ES-I3 (cell line): Measurements from ENCODE around the gene CAMTA1.

Experiments used
- H3K36me3 ChIP-seq: 2 replicates; pipeline ENCODE4 v1.6.1; 2013; ENCODE audit warnings: mild to moderate bottlenecking, low read length, control low read depth, moderate library complexity; ENCODE audit not compliant: insufficient read depth
- H3K4me1 ChIP-seq: 2 replicates; pipeline ENCODE4 v1.6.1; 2013; ENCODE audit warnings: mild to moderate bottlenecking, control low read depth, low read length; ENCODE audit not compliant: insufficient read depth
- H3K9ac ChIP-seq: 2 replicates; pipeline ENCODE4 v1.6.1; 2013; ENCODE audit warnings: low read depth, mild to moderate bottlenecking, low read length, moderate library complexity
- H3K9me3 ChIP-seq: 2 replicates; pipeline ENCODE4 v1.6.1; 2013; ENCODE audit warnings: mild to moderate bottlenecking, low read length, moderate library complexity; ENCODE audit not compliant: control insufficient read depth, insufficient read depth

The CAMTA1 gene

GRCh38 chr1:7198664-7199063, 413.4 kb downstream of the CAMTA1 start:
- Histone ChIP-seq H3K9ac (peak overlapping the region; percentile 17; the same call in 1 of the 2 replicates), H3K9me3 (no peaks in the 10 kb centered on the region), H3K4me1 (peaks cover 3% of the 10 kb centered on the region; the same call in 1 of the 2 replicates), H3K36me3 (no peaks in the 10 kb centered on the region)

- H3K9ac ChIP-seq: peak overlapping the region; percentile 17; the same call in 1 of the 2 replicates
- H3K36me3 ChIP-seq: no peaks in the 10 kb centered on the region
- H3K9me3 ChIP-seq: no peaks in the 10 kb centered on the region
These were observed 414.0 kb downstream of the CAMTA1 start for GRCh38 chr1:7199077-7199779.

GRCh38 chr1:7207875-7208646, 422.8 kb downstream of the CAMTA1 start:
- Histone ChIP-seq H3K4me1 (peaks cover 3% of the 10 kb centered on the region; the same call in 1 of the 2 replicates), H3K9me3 (no peaks in the 10 kb centered on the region)

More at GRCh38 chr1:7199077-7199779, 414.0 kb downstream of the CAMTA1 start:
- peaks cover 3% of the 10 kb centered on the region; the same call in 1 of the 2 replicates for H3K4me1 ChIP-seq

DNA sequence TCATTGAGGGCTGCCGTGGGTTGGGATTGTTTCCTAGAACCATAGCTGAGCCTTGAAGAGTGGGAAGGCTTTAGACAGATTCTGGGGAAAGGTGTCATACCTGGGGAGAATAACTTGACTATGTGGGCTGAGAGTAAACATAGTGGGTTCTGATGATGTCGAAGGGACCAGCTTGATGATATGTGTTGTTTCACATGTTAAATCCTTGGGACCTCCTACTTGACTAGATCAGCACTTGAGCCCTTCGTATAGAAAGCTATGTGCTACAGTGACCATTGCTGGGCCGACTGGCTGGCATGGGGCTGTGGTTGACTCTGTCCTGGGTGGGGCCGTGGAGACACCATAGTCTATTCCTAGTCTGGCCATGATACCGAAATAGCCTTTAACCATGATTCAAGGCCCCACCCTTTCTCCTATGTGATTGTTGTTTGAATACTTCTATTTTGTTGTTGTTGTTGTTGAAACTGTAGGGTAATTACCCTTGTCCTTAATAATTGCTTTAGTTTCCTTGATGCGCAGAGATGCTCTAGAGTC, 423.5 kb downstream of the CAMTA1 start:
- H3K9ac ChIP-seq: no peak overlapping the region
- no peaks in the 10 kb centered on the region for H3K36me3 ChIP-seq
- no peaks in the 10 kb centered on the region for H3K9me3 ChIP-seq
- peaks cover 3% of the 10 kb centered on the region; the same call in 1 of the 2 replicates for H3K4me1 ChIP-seq

More at GRCh38 chr1:7207875-7208646, 422.8 kb downstream of the CAMTA1 start:
- no peaks in the 10 kb centered on the region for H3K36me3 ChIP-seq
- no peak overlapping the region for H3K9ac ChIP-seq

GRCh38 chr1:7209336-7209735, 424.1 kb downstream of the CAMTA1 start:
- Histone ChIP-seq H3K36me3 (no peaks in the 10 kb centered on the region), H3K9me3 (no peaks in the 10 kb centered on the region), H3K4me1 (peaks cover 3% of the 10 kb centered on the region; the same call in 1 of the 2 replicates), H3K9ac (no peak overlapping the region)

GRCh38 chr1:7218210-7218832, 433.1 kb downstream of the CAMTA1 start:
- H3K9ac ChIP-seq: no peak overlapping the region
- H3K9me3 ChIP-seq: no peaks in the 10 kb centered on the region

GRCh38 chr1:7219031-7219430, 433.8 kb downstream of the CAMTA1 start:
- Histone ChIP-seq H3K9ac (no peak overlapping the region), H3K4me1 (no peaks in the 10 kb centered on the region), H3K9me3 (no peaks in the 10 kb centered on the region), H3K36me3 (no peaks in the 10 kb centered on the region)

More at GRCh38 chr1:7218210-7218832, 433.1 kb downstream of the CAMTA1 start:
- no peaks in the 10 kb centered on the region for H3K36me3 ChIP-seq
- H3K4me1 ChIP-seq: no peaks in the 10 kb centered on the region

DNA sequence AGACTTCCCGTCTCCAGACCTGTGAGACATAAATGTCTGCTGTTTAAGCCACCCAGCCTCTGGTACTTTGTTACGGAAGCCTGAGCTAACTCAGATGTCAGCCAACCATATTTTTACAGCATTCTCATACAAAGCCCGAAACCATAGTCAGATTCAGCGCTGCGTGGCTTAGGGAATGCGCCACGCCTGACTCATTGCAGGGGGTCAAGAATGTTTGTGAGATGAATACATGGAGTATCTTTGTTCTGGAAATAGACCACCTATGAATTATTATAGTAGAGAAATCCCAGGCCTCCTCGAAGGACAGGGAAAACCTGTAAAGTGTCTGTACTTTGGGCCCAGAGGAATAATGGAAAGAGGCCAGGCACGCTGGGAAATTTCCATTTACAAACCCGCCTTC, 434.8 kb downstream of the CAMTA1 start:
- Histone ChIP-seq H3K36me3 (no peaks in the 10 kb centered on the region), H3K4me1 (no peaks in the 10 kb centered on the region), H3K9me3 (no peaks in the 10 kb centered on the region), H3K9ac (no peak overlapping the region)

DNA sequence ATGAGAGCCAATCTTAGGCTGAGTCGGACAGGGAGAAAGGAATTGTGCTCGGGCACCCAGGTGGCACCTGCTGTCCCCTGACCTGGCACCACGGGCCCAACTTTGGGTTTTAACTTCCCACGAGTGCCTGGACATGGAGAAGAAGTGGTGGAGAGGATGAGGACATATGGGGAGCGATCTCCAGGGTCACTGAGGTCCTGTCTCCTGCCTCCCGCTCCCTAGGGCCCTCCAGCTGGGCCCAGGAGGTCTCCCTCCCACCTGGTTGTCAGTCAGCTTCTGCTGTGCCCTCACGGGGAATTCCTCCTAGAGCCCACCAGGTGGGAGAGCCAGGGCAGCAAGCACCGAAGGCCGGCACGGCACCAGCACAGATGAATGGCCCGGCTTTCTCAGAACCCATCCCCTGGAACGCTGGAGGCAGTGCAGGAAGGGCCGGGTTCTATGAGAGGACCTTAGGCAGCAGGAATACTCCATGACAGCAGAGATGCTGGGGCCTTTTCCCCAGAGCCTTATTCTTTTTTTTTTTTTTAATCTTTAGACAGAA, 435.5 kb downstream of the CAMTA1 start:
- Histone ChIP-seq H3K36me3 (no peaks in the 10 kb centered on the region), H3K9ac (no peak overlapping the region), H3K4me1 (no peaks in the 10 kb centered on the region), H3K9me3 (no peaks in the 10 kb centered on the region)

DNA sequence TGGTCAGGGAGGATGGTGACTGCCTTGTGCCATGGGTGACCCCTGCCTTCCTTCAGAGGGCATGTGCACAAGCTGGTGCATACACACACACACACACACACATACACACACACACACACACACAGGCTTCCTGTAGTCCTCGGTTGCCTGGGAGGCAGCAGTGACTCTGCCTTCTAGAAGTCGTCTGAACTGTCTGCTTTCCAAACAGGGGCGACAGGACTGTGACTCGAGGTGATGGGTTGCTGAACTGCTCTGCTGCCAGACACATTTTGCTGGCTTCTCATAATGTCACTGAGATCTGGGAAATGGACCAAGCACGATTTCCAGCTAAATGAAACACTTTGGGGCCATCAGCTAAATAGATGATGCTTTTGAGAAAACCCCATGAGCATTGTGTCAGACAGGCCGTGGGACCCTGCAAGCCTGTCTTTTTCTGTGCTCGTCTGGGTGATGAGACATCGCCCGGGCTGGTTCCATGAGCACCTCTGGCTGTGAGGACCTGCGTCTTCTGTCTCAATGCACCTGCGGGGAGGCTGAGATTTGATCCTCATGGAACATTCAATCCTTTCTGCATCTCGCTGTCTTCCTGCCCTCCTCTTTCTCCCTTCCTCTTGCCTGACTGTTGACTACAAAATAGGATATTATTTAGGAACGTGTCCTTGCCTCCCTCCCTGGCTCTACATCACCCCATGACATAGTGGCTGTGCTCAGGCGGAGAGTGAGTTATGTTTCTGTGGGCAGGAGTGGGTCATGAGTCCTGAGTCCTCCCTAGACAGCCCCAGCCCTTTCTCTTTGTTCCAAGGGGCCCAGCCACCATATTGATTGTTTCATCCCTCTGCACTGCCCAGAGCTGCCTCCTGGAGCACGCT, 436.8 kb downstream of the CAMTA1 start:
- Histone ChIP-seq H3K9me3 (no peaks in the 10 kb centered on the region), H3K9ac (no peak overlapping the region)

DNA sequence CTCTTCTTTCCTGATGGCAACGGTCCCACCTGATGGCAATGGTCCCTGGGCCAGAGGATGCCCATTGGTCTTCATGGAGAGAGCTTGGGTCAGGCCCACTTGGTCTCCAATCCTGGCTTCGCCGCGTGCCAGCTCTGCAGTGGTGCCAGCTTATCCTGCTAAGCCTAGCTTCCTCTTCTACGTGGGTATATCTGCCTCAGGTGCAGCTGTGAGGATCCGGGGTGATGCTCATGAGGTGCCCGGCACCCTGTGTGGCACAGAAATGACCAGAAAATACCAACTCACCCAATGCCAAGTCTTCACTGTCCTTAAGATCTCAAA, 437.4 kb downstream of the CAMTA1 start:
- H3K9ac ChIP-seq: no peak overlapping the region
- no peaks in the 10 kb centered on the region for H3K36me3 ChIP-seq
- no peaks in the 10 kb centered on the region for H3K4me1 ChIP-seq
- no peaks in the 10 kb centered on the region for H3K9me3 ChIP-seq

More for the DNA sequence above, 436.8 kb downstream of the CAMTA1 start:
- no peaks in the 10 kb centered on the region for H3K36me3 ChIP-seq
- H3K4me1 ChIP-seq: no peaks in the 10 kb centered on the region

GRCh38 chr1:7223334-7224080, 438.3 kb downstream of the CAMTA1 start:
- no peaks in the 10 kb centered on the region; the same call in 1 of the 2 replicates for H3K4me1 ChIP-seq
- no peaks in the 10 kb centered on the region for H3K9me3 ChIP-seq
- H3K36me3 ChIP-seq: no peaks in the 10 kb centered on the region
- H3K9ac ChIP-seq: no peak overlapping the region

GRCh38 chr1:7224081-7224534, 438.9 kb downstream of the CAMTA1 start:
- H3K4me1 ChIP-seq: no peaks in the 10 kb centered on the region; the same call in 1 of the 2 replicates
- H3K9ac ChIP-seq: no peak overlapping the region
- H3K36me3 ChIP-seq: no peaks in the 10 kb centered on the region
- no peaks in the 10 kb centered on the region for H3K9me3 ChIP-seq
